AG04449 (cell line): Measurements from ENCODE around the gene GPD1.

Source experiments
- CTCF ChIA-PET: fragments of 350-600 bp; formaldehyde crosslinking; extraction: SDS; loops from one replicate; lab custom pipeline; 2021; ENCODE audit warnings: antibody characterized with exemption; lab: Yijun Ruan, JAX
- POLR2A ChIA-PET: fragments of 400-600, 350-600 bp; formaldehyde crosslinking; extraction: SDS; loops from one replicate; lab custom pipeline; 2020; ENCODE audit warnings: antibody characterized with exemption, inconsistent platforms; lab: Yijun Ruan, JAX
- DNase-seq: peaks from one replicate; pipeline ENCODE4 v3.0.0-alpha.2; 2010; ENCODE audit warnings: low read depth, low spot score
- H3K4me3 ChIP-seq: 2 replicates; pipeline ENCODE4 v1.5.1; 2011; ENCODE audit warnings: low read depth, mild to moderate bottlenecking, control low read depth, low read length
- CTCF ChIP-seq: IDR thresholded peaks from one replicate; pipeline ENCODE4 v1.5.1; 2011; ENCODE audit warnings: mild to moderate bottlenecking, moderate library complexity, low read length, control low read depth, inconsistent platforms; ENCODE audit not compliant: insufficient read depth; ENCODE audit errors: missing control alignments

GPD1 gene

GRCh38 chr12:50103351-50103750 is 457 bp upstream of the GPD1 start:
- CTCF ChIA-PET: interaction anchor here (0.8 to 7.0 kb wide), 14 partner anchors 7 to 211 kb away, joined by 3 to 144 read pairs (median 4); partner anchors contain the start of genes COX14 and SMARCD1
- POLR2A ChIA-PET: interaction anchor here (1.2 to 3.0 kb wide), 2 partner anchors 9 to 15 kb away, joined by 3 to 17 read pairs; partner anchors contain the start of gene COX14
- H3K4me3 ChIP-seq: no peak overlapping the region
- no peak for TF ChIP-seq CTCF
- no peak for DNase-seq

- TF ChIP-seq CTCF: no peak
- ChIA-PET POLR2A (interaction anchor here (0.6 to 3.0 kb wide), 2 partner anchors 7 to 60 kb away, joined by 3 to 17 read pairs; partner anchors contain the start of gene COX14), CTCF (interaction anchor here (1.0 to 7.0 kb wide), 8 partner anchors 5 to 210 kb away, joined by 3 to 144 read pairs (median 8); partner anchors contain the start of genes COX14 and SMARCD1)
- DNase-seq: no peak
- H3K4me3 ChIP-seq: no peak overlapping the region
These were observed 884 bp downstream of the GPD1 start for GRCh38 chr12:50104417-50105366.

- no peak overlapping the region for H3K4me3 ChIP-seq
- POLR2A ChIA-PET: no interaction called here
- no peak for TF ChIP-seq CTCF
- no peak for DNase-seq
- CTCF ChIA-PET: interaction anchor here (0.5 to 1.2 kb wide), 4 partner anchors 18 to 215 kb away, joined by 3 read pairs; no protein-coding TSS in a partner anchor
These were observed 2.2 kb downstream of the GPD1 start for GRCh38 chr12:50105913-50106450.

GRCh38 chr12:50106907-50107306 is 3.1 kb downstream of the GPD1 start:
- no peak for DNase-seq
- CTCF ChIA-PET: interaction anchor here (1.0 to 6.2 kb wide), 4 partner anchors 6 to 56 kb away, joined by 3 to 144 read pairs (median 3); partner anchors contain the start of gene GPD1
- H3K4me3 ChIP-seq: no peak overlapping the region
- POLR2A ChIA-PET: no interaction called here
- no peak for TF ChIP-seq CTCF

- ChIA-PET POLR2A (no interaction called here), CTCF (interaction anchor here (0.6 to 6.2 kb wide), 9 partner anchors 7 to 66 kb away, joined by 3 to 144 read pairs (median 3); partner anchors contain the start of genes GPD1 and SMARCD1)
- H3K4me3 ChIP-seq: no peak overlapping the region
- DNase-seq: no peak
- TF ChIP-seq CTCF: no peak
These were observed 3.8 kb downstream of the GPD1 start for GRCh38 chr12:50107416-50108268.
